Liver (tissue), 3 donors: ENCODE data around the gene TXNRD2.

Experiments used
- ATF3 ChIP-seq: IDR thresholded peaks from 2 replicates; pipeline ENCODE4 v1.6.1; 2016; ENCODE audit warnings: antibody characterized with exemption
- CTCF ChIP-seq: fragments of 150-350 bp; IDR thresholded peaks from 2 replicates; pipeline ENCODE4 v1.5.1; 2017; ENCODE audit warnings: improper control_type of control experiment, low read depth, low read length; ENCODE audit not compliant: missing input control
- GABPA ChIP-seq, 2 donors: IDR thresholded peaks in 1 of 2; conservative IDR thresholded peaks in 1 of 2; 2 replicates each; pipeline ENCODE4 v1.6.1; 2016; ENCODE audit warnings: antibody characterized with exemption in 2 of 2, mild to moderate bottlenecking in 1 of 2, moderate library complexity in 1 of 2
- JUND ChIP-seq, 2 donors: IDR thresholded peaks; 2 replicates each; pipeline ENCODE4 v1.6.1; 2016; ENCODE audit warnings: antibody characterized with exemption in 2 of 2
- MAX ChIP-seq: IDR thresholded peaks from 2 replicates; pipeline ENCODE4 v1.6.1; 2016; ENCODE audit warnings: antibody characterized with exemption
- NR2F2 ChIP-seq: IDR thresholded peaks from 2 replicates; pipeline ENCODE4 v1.6.1; 2016; ENCODE audit warnings: antibody characterized with exemption
- RAD21 ChIP-seq, 2 donors: IDR thresholded peaks; 2 replicates each; pipeline ENCODE4 v1.6.1; 2016; ENCODE audit warnings: antibody characterized with exemption in 2 of 2, mild to moderate bottlenecking in 2 of 2
- REST ChIP-seq: IDR thresholded peaks from 2 replicates; pipeline ENCODE4 v1.6.1; 2016; ENCODE audit warnings: antibody characterized with exemption, mild to moderate bottlenecking
- RXRA ChIP-seq, 2 donors: IDR thresholded peaks; 2 replicates each; pipeline ENCODE4 v1.6.1; 2017 to 2018; ENCODE audit warnings: antibody characterized with exemption in 2 of 2, mild to moderate bottlenecking in 1 of 2
- SP1 ChIP-seq: IDR thresholded peaks from 2 replicates; pipeline ENCODE4 v1.6.1; 2018; ENCODE audit warnings: antibody characterized with exemption, mild to moderate bottlenecking
- YY1 ChIP-seq: IDR thresholded peaks from 2 replicates; pipeline ENCODE4 v1.6.1; 2016; ENCODE audit warnings: antibody characterized with exemption, mild to moderate bottlenecking
- donor health status: healthy.
- donor health status: healthy.

GRCh38 chr22:19891317-19892256 is 50.0 kb downstream of the TXNRD2 start:
- TF ChIP-seq CTCF (no peak), REST (no peak), SP1 (no peak), RXRA (IDR thresholded peaks at IDR 0.05) (no peak), YY1 (no peak), GABPA (IDR thresholded peaks at IDR 0.05 in 1 of 2, conservative IDR thresholded peaks at IDR 0.05 in 1 of 2) (no peak), RAD21 (IDR thresholded peaks at IDR 0.05) (no peak), ATF3 (no peak), MAX (no peak), NR2F2 (no peak), JUND (IDR thresholded peaks at IDR 0.05) (no peak)
